GM23338 (cell line): ENCODE data around the gene LAMA1. TPM values are rescaled to one million over a fixed set of nuclear protein-coding genes. Genes with fewer than 3 reads are reported as not detected.

Experiments
- ATAC-seq: fragments of 200-7000 bp; cut with Tn5 transposase; 3 replicates; pipeline ENCODE4 v1.9.1; 2020
- DNase-seq: peaks from one replicate; pipeline ENCODE4 v3.0.0-alpha.2; 2015; ENCODE audit warnings: low spot score
- H2AFZ ChIP-seq: fragments of 200-600 bp; sonication (generic); 2 replicates; pipeline ENCODE4 v1.8.0; 2016; ENCODE audit warnings: antibody characterized with exemption, mild to moderate bottlenecking, moderate library complexity
- H3F3A ChIP-seq: fragments of 200-600 bp; sonication (generic); replicated peaks from 2 replicates; pipeline ENCODE4 v1.8.0; 2017; ENCODE audit warnings: antibody characterized with exemption, mixed run types, low read depth
- H3K27ac ChIP-seq: fragments of 200-600 bp; sonication (generic); 2 replicates; pipeline ENCODE4 v1.6.1; 2016; ENCODE audit warnings: low read depth
- H3K27me3 ChIP-seq: fragments of 200-600 bp; sonication (generic); 2 replicates; pipeline ENCODE4 v1.8.0; 2016; ENCODE audit warnings: mild to moderate bottlenecking, mixed run types, moderate library complexity; ENCODE audit not compliant: insufficient read depth
- H3K36me3 ChIP-seq: fragments of 200-600 bp; sonication (generic); 2 replicates; pipeline ENCODE4 v1.8.0; 2016; ENCODE audit warnings: mild to moderate bottlenecking; ENCODE audit not compliant: insufficient read depth
- H3K4me1 ChIP-seq: fragments of 200-600 bp; sonication (generic); 2 replicates; pipeline ENCODE4 v1.8.0; 2016; ENCODE audit warnings: mild to moderate bottlenecking, moderate library complexity; ENCODE audit not compliant: insufficient read depth
- H3K4me2 ChIP-seq: fragments of 200-600 bp; sonication (generic); 2 replicates; pipeline ENCODE4 v1.7.1; 2017; ENCODE audit warnings: mixed run types
- H3K4me3 ChIP-seq: fragments of 200-600 bp; sonication (generic); 2 replicates; pipeline ENCODE4 v1.6.1; 2016; ENCODE audit warnings: mixed run types
- H3K79me2 ChIP-seq: fragments of 200-600 bp; sonication (generic); replicated peaks from 2 replicates; pipeline ENCODE4 v1.8.0; 2017; ENCODE audit warnings: mild to moderate bottlenecking; ENCODE audit not compliant: insufficient read depth
- H3K9me2 ChIP-seq: fragments of 200-600 bp; sonication (generic); 2 replicates; pipeline ENCODE4 v1.8.0; 2017; ENCODE audit not compliant: insufficient read depth
- H4K20me1 ChIP-seq: fragments of 200-600 bp; sonication (generic); replicated peaks from 2 replicates; pipeline ENCODE4 v1.8.0; 2017; ENCODE audit warnings: mild to moderate bottlenecking; ENCODE audit not compliant: insufficient read depth
- H3K27ac Mint-ChIP-seq: 2 replicates; pipeline ENCODE4 v1.8.0; 2020; ENCODE audit warnings: inconsistent platforms, mild to moderate bottlenecking, moderate library complexity, mixed read lengths
- H3K27me3 Mint-ChIP-seq: 3 replicates; pipeline ENCODE4 v1.8.0; 2022; ENCODE audit warnings: low read depth, mild to moderate bottlenecking, moderate library complexity, mixed read lengths, inconsistent platforms; ENCODE audit not compliant: insufficient read depth, poor library complexity
- H3K36me3 Mint-ChIP-seq: 3 replicates; pipeline ENCODE4 v1.8.0; 2021; ENCODE audit warnings: low read depth, mild to moderate bottlenecking, inconsistent platforms, moderate library complexity, mixed read lengths
- H3K4me1 Mint-ChIP-seq: 3 replicates; pipeline ENCODE4 v1.8.0; 2020; ENCODE audit warnings: mild to moderate bottlenecking, inconsistent platforms, mixed read lengths
- H3K4me3 Mint-ChIP-seq: 3 replicates; pipeline ENCODE4 v1.8.0; 2021; ENCODE audit warnings: moderate library complexity, mild to moderate bottlenecking, inconsistent platforms, mixed read lengths
- H3K9me3 Mint-ChIP-seq: 3 replicates; pipeline ENCODE4 v1.8.0; 2020; ENCODE audit warnings: moderate library complexity, mild to moderate bottlenecking, inconsistent platforms, mixed read lengths
- CREB1 ChIP-seq: fragments of 250-450 bp; sonication (Bioruptor Pico); IDR thresholded peaks from 2 replicates; pipeline ENCODE4 v1.5.0; 2020; ENCODE audit warnings: low read depth, mild to moderate bottlenecking, moderate library complexity
- CTCF ChIP-seq, 2 experiments: fragments of 200-600 bp in 1 of 2; sonication (generic) in 1 of 2; conservative IDR thresholded peaks; 2 replicates each; pipeline versions ENCODE4 v1.5.1 to v1.6.1; 2016 to 2017; ENCODE audit warnings: antibody characterized with exemption in 2 of 2, low read depth in 2 of 2, mild to moderate bottlenecking in 2 of 2, moderate library complexity in 1 of 2
- EZH2 ChIP-seq: fragments of 200-600 bp; sonication (generic); IDR thresholded peaks from one replicate; pipeline ENCODE4 v1.8.0; 2017; ENCODE audit warnings: antibody characterized with exemption, mild to moderate bottlenecking, low read depth; ENCODE audit not compliant: unreplicated experiment
- EZH2phosphoT487 ChIP-seq: fragments of 200-600 bp; sonication (generic); IDR thresholded peaks from one replicate; pipeline ENCODE4 v1.8.1; 2018; ENCODE audit warnings: antibody characterized with exemption; ENCODE audit not compliant: unreplicated experiment
- JUNB ChIP-seq: IDR thresholded peaks from one replicate; pipeline ENCODE4 v1.6.1; 2016; ENCODE audit warnings: antibody characterized with exemption; ENCODE audit not compliant: unreplicated experiment
- NANOG ChIP-seq: IDR thresholded peaks from 2 replicates; pipeline ENCODE4 v1.6.1; 2016; ENCODE audit warnings: antibody characterized with exemption, borderline replicate concordance
- POLR2AphosphoS5 ChIP-seq: IDR thresholded peaks from 2 replicates; pipeline ENCODE4 v1.6.1; 2016; ENCODE audit warnings: antibody characterized with exemption, low read depth
- polyA plus RNA-seq: library from polyadenylated mRNA; unstranded; fragments of >200 nt; fragmentation: Nextera tagmentation; extraction: Ambion mirVana; gene quantifications from 2 replicates; pipeline ENCODE4 v1.2.1, GENCODE V29; 2016
- total RNA-seq: library from RNA; depleted of rRNA; stranded (reverse); fragments of >200 nt; shearing (Covaris generic); gene quantifications from 2 replicates; pipeline ENCODE4 v1.2.3, GENCODE V29; 2014
- TF ChIP-seq, protein P1 (sequence below): IDR thresholded peaks from one replicate; pipeline ENCODE4 v1.6.1; 2018; ENCODE audit warnings: antibody characterized with exemption; ENCODE audit not compliant: unreplicated experiment
- TF ChIP-seq, protein P2 (sequence below): IDR thresholded peaks from 2 replicates; pipeline ENCODE4 v1.6.1; 2016; ENCODE audit warnings: antibody characterized with exemption

The LAMA1 gene
- total and polyA plus RNA-seq, 2 experiments from 2014 or later, result 14.8 to 52.3 TPM

DNA sequence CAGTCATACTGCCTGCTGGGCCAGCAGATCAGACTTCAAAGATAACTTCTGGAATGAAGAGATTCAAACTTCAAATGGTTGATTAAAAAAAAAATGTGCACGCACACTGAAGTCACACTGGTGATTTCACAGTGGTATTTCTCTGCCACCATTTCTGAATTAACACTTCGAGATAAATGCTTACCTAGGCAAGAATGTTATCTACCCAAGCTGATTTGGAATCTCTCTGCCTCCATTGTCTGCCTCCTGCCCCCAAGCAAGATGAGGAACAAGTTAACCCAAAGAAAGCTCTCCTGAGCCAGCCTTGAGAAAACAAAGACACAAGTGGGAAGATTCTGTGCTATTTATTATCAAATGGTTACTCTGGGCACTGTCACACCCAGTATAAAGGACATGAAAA is 6.5 kb downstream of the LAMA1 start:
- no peak for TF ChIP-seq CREB1 (CRISPR knock-in tag)
- TF ChIP-seq, protein P1, sequence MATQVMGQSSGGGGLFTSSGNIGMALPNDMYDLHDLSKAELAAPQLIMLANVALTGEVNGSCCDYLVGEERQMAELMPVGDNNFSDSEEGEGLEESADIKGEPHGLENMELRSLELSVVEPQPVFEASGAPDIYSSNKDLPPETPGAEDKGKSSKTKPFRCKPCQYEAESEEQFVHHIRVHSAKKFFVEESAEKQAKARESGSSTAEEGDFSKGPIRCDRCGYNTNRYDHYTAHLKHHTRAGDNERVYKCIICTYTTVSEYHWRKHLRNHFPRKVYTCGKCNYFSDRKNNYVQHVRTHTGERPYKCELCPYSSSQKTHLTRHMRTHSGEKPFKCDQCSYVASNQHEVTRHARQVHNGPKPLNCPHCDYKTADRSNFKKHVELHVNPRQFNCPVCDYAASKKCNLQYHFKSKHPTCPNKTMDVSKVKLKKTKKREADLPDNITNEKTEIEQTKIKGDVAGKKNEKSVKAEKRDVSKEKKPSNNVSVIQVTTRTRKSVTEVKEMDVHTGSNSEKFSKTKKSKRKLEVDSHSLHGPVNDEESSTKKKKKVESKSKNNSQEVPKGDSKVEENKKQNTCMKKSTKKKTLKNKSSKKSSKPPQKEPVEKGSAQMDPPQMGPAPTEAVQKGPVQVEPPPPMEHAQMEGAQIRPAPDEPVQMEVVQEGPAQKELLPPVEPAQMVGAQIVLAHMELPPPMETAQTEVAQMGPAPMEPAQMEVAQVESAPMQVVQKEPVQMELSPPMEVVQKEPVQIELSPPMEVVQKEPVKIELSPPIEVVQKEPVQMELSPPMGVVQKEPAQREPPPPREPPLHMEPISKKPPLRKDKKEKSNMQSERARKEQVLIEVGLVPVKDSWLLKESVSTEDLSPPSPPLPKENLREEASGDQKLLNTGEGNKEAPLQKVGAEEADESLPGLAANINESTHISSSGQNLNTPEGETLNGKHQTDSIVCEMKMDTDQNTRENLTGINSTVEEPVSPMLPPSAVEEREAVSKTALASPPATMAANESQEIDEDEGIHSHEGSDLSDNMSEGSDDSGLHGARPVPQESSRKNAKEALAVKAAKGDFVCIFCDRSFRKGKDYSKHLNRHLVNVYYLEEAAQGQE, result no peak
- no peak for TF ChIP-seq EZH2
- TF ChIP-seq EZH2phosphoT487, result no peak
- TF ChIP-seq CTCF (conservative IDR thresholded peaks at IDR 0.05; ENCODE audit: low read depth in 2 of 2), result no peak
- TF ChIP-seq JUNB, result no peak
- no peak for TF ChIP-seq POLR2AphosphoS5
- TF ChIP-seq NANOG, result no peak
- TF ChIP-seq, protein P2, sequence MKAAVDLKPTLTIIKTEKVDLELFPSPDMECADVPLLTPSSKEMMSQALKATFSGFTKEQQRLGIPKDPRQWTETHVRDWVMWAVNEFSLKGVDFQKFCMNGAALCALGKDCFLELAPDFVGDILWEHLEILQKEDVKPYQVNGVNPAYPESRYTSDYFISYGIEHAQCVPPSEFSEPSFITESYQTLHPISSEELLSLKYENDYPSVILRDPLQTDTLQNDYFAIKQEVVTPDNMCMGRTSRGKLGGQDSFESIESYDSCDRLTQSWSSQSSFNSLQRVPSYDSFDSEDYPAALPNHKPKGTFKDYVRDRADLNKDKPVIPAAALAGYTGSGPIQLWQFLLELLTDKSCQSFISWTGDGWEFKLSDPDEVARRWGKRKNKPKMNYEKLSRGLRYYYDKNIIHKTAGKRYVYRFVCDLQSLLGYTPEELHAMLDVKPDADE, result no peak
- H3K36me3 Mint-ChIP-seq, result peaks cover 4% of the 10 kb centered on the region; the same call in 1 of the 3 replicates
- H3K4me1 Mint-ChIP-seq, result peaks cover 31% of the 10 kb centered on the region
- Histone ChIP-seq H3K79me2 (peaks cover 47% of the 10 kb centered on the region), H2AFZ (no peak overlapping the region), H4K20me1 (no peaks in the 10 kb centered on the region; the same call in 1 of the 2 replicates), H3K27ac (no peak overlapping the region), H3K27me3 (peaks cover 9% of the 10 kb centered on the region), H3K4me2 (no peak overlapping the region), H3K36me3 (no peaks in the 10 kb centered on the region), H3F3A (no peaks in the 10 kb centered on the region), H3K4me1 (peaks cover 7% of the 10 kb centered on the region), H3K9me2 (no peaks in the 10 kb centered on the region), H3K4me3 (no peak overlapping the region)
- ATAC-seq, result no peak
- DNase-seq, result no peak
- H3K4me3 Mint-ChIP-seq, result no peak overlapping the region
- H3K9me3 Mint-ChIP-seq, result no peaks in the 10 kb centered on the region
- H3K27me3 Mint-ChIP-seq, result peaks cover 8% of the 10 kb centered on the region
- no peak overlapping the region for H3K27ac Mint-ChIP-seq

DNA sequence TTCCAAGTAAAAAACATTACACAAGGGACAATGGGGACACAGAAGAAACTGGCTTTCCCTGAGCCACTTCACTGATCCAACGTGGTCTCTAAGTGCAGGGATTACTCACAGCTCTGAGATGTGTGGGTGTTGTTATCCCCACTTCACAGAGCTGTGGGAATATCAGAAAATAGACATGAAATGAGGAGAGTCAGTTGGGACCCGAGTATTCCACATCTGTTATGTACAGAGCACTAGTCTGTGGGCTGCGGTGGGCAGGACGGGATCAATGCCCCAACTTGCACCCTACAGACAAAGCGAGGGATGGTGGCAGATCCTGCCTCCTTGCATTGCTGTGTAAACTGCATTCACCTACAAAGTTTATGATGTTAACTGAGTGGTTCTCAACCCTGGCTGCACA is 11.7 kb downstream of the LAMA1 start:
- Histone ChIP-seq H3K27ac (no peak overlapping the region), H4K20me1 (no peaks in the 10 kb centered on the region), H3K27me3 (no peaks in the 10 kb centered on the region), H3F3A (no peaks in the 10 kb centered on the region), H3K79me2 (peaks cover 15% of the 10 kb centered on the region), H3K36me3 (no peaks in the 10 kb centered on the region), H2AFZ (no peak overlapping the region), H3K9me2 (no peaks in the 10 kb centered on the region), H3K4me1 (no peaks in the 10 kb centered on the region; the same call in 1 of the 2 replicates), H3K4me3 (no peak overlapping the region), H3K4me2 (no peak overlapping the region)
- H3K9me3 Mint-ChIP-seq, result no peaks in the 10 kb centered on the region; the same call in 2 of the 3 replicates
- peaks cover 10% of the 10 kb centered on the region for H3K4me1 Mint-ChIP-seq
- no peak for ATAC-seq
- H3K36me3 Mint-ChIP-seq, result no peaks in the 10 kb centered on the region
- H3K4me3 Mint-ChIP-seq, result no peak overlapping the region
- TF ChIP-seq CTCF (conservative IDR thresholded peaks at IDR 0.05; ENCODE audit: low read depth in 2 of 2) (no peak), NANOG (no peak), EZH2 (no peak), EZH2phosphoT487 (no peak), CREB1 (CRISPR knock-in tag) (no peak)
- TF ChIP-seq, protein P1, result no peak
- TF ChIP-seq, protein P2, result no peak
- H3K27me3 Mint-ChIP-seq, result no peaks in the 10 kb centered on the region
- no peak for DNase-seq
- H3K27ac Mint-ChIP-seq, result no peak overlapping the region
